ENCODE results near the gene FAXC.

FAXC gene

DNA sequence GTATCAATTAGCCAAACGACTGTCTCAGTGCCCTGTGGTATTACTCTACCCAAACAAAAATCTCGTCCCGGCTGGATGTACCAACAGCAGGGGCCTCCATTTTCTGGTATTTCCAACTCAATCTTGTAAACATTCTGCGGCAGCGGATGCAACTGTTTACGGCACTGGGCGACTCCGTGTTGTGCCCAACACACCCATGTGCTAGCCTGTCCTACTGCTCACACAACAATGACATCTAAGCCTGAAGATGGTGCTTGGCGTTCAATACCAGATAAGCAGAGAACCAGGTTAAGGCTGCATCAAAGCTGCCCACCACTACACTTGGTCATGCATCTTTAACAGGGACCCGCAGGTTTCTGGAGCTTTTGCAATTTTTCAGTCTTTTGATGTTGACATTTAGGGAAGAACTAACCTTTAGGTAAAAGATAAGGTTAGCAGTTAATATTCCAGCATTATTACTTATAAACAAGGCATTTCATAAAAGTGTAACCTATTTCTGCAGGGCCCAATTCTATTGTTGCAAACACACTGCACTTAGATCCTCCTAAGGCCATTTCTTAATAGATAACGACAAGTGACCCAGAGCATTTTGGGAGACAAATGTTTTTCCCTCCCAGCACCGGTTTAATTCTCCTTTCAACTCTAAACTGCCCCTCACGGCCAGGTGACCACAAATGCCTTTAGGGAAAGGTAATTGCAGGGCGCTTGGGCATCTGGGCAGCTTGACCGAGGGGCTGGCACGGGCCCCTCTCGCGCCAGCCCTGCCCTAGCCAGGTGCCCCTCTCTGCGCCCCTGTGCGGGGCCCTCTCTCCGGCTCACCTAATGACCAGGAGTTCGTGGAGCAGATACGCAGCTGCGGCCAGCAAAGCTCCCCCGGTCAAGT lies 945 bp downstream of the FAXC start:
- TF ChIP-seq, protein P1, sequence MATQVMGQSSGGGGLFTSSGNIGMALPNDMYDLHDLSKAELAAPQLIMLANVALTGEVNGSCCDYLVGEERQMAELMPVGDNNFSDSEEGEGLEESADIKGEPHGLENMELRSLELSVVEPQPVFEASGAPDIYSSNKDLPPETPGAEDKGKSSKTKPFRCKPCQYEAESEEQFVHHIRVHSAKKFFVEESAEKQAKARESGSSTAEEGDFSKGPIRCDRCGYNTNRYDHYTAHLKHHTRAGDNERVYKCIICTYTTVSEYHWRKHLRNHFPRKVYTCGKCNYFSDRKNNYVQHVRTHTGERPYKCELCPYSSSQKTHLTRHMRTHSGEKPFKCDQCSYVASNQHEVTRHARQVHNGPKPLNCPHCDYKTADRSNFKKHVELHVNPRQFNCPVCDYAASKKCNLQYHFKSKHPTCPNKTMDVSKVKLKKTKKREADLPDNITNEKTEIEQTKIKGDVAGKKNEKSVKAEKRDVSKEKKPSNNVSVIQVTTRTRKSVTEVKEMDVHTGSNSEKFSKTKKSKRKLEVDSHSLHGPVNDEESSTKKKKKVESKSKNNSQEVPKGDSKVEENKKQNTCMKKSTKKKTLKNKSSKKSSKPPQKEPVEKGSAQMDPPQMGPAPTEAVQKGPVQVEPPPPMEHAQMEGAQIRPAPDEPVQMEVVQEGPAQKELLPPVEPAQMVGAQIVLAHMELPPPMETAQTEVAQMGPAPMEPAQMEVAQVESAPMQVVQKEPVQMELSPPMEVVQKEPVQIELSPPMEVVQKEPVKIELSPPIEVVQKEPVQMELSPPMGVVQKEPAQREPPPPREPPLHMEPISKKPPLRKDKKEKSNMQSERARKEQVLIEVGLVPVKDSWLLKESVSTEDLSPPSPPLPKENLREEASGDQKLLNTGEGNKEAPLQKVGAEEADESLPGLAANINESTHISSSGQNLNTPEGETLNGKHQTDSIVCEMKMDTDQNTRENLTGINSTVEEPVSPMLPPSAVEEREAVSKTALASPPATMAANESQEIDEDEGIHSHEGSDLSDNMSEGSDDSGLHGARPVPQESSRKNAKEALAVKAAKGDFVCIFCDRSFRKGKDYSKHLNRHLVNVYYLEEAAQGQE (IDR thresholded peaks at IDR 0.05; ENCODE audit: low read depth), result no peak
- TF ChIP-seq, protein P2, sequence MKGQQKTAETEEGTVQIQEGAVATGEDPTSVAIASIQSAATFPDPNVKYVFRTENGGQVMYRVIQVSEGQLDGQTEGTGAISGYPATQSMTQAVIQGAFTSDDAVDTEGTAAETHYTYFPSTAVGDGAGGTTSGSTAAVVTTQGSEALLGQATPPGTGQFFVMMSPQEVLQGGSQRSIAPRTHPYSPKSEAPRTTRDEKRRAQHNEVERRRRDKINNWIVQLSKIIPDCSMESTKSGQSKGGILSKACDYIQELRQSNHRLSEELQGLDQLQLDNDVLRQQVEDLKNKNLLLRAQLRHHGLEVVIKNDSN (IDR thresholded peaks at IDR 0.05), result no peak
- TF ChIP-seq FOXM1 (IDR thresholded peaks at IDR 0.05; ENCODE audit: borderline replicate concordance, low read depth) (no peak), ZBTB7A (IDR thresholded peaks at IDR 0.05; ENCODE audit: low read depth) (no peak), CREB1 (IDR thresholded peaks at IDR 0.05; ENCODE audit: low read depth) (no peak), TCF12 (IDR thresholded peaks at IDR 0.05; ENCODE audit: low read depth) (no peak), TEAD4 (IDR thresholded peaks at IDR 0.05) (no peak), RAD21 (IDR thresholded peaks at IDR 0.05; ENCODE audit: low read depth) (no peak), CEBPB (IDR thresholded peaks at IDR 0.05) (no peak), EGR1 (IDR thresholded peaks at IDR 0.05) (no peak), TAF1 (IDR thresholded peaks at IDR 0.05; ENCODE audit: low read depth) (no peak), YY1 (IDR thresholded peaks at IDR 0.05; ENCODE audit: low read depth) (no peak), EP300 (IDR thresholded peaks at IDR 0.05; ENCODE audit: borderline replicate concordance) (no peak), NFIC (IDR thresholded peaks at IDR 0.05) (no peak)
- TF ChIP-seq, protein P3, sequence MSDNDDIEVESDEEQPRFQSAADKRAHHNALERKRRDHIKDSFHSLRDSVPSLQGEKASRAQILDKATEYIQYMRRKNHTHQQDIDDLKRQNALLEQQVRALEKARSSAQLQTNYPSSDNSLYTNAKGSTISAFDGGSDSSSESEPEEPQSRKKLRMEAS (IDR thresholded peaks at IDR 0.05), result no peak

DNA sequence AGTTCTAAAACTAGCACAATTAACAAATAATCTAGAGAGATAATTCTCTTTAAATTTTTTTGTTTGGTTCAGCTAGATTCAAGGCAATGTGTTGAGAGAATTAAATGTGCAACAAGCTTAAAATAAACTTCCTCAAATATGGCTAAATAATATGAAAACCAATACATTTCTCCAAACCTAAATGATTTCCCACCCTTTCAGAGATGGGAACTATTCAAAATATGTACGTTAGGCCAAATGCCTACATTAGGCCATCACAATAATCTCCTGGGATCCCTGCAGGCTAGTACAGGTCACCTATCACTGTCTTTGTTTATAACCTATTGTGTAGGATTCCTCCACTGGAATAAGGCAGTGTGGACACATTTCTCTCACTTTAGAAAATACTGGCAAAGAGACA lies 1.7 kb downstream of the FAXC start:
- no peak for TF ChIP-seq YY1 (IDR thresholded peaks at IDR 0.05; ENCODE audit: low read depth)
- no peak for TF ChIP-seq ZBTB7A (IDR thresholded peaks at IDR 0.05; ENCODE audit: low read depth)
- no peak for TF ChIP-seq NFIC (IDR thresholded peaks at IDR 0.05)
- TF ChIP-seq, protein P1 (IDR thresholded peaks at IDR 0.05; ENCODE audit: low read depth), result no peak
- TF ChIP-seq RAD21 (IDR thresholded peaks at IDR 0.05; ENCODE audit: low read depth), result no peak
- no peak for TF ChIP-seq TEAD4 (IDR thresholded peaks at IDR 0.05)
- TF ChIP-seq, protein P2 (IDR thresholded peaks at IDR 0.05), result no peak
- no peak for TF ChIP-seq TCF12 (IDR thresholded peaks at IDR 0.05; ENCODE audit: low read depth)
- no peak for TF ChIP-seq EP300 (IDR thresholded peaks at IDR 0.05; ENCODE audit: borderline replicate concordance)
- no peak for TF ChIP-seq CREB1 (IDR thresholded peaks at IDR 0.05; ENCODE audit: low read depth)
- no peak for TF ChIP-seq FOXM1 (IDR thresholded peaks at IDR 0.05; ENCODE audit: borderline replicate concordance, low read depth)
- no peak for TF ChIP-seq TAF1 (IDR thresholded peaks at IDR 0.05; ENCODE audit: low read depth)
- TF ChIP-seq EGR1 (IDR thresholded peaks at IDR 0.05), result no peak
- no peak for TF ChIP-seq CEBPB (IDR thresholded peaks at IDR 0.05)
- TF ChIP-seq, protein P3 (IDR thresholded peaks at IDR 0.05), result no peak

DNA sequence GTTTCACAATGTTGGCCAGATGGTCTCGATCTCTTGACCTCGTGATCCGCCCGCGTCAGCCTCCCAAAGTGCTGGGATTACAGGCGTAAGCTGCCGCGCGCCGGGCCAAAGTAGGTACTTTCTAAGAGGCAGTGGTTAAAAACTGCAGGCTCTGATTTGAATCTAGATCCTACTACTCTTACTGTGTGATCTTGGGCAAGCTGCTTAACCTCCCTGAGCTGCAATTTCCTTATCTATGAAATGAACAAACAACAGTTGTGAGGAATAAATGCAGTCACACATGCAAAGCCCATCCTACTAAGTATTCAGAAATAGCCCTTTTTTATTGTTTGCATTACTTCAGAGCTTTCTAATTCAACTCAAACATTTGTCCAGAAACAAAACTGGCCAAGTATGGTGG lies 2.9 kb downstream of the FAXC start:
- TF ChIP-seq EGR1 (IDR thresholded peaks at IDR 0.05) (no peak), TCF12 (IDR thresholded peaks at IDR 0.05; ENCODE audit: low read depth) (no peak), CEBPB (IDR thresholded peaks at IDR 0.05) (no peak), RAD21 (IDR thresholded peaks at IDR 0.05; ENCODE audit: low read depth) (no peak), NFIC (IDR thresholded peaks at IDR 0.05) (no peak), FOXM1 (IDR thresholded peaks at IDR 0.05; ENCODE audit: borderline replicate concordance, low read depth) (no peak), EP300 (IDR thresholded peaks at IDR 0.05; ENCODE audit: borderline replicate concordance) (no peak), YY1 (IDR thresholded peaks at IDR 0.05; ENCODE audit: low read depth) (no peak), TEAD4 (IDR thresholded peaks at IDR 0.05) (no peak), TAF1 (IDR thresholded peaks at IDR 0.05; ENCODE audit: low read depth) (no peak), CREB1 (IDR thresholded peaks at IDR 0.05; ENCODE audit: low read depth) (no peak)
- TF ChIP-seq, protein P1 (IDR thresholded peaks at IDR 0.05; ENCODE audit: low read depth), result no peak
- TF ChIP-seq, protein P3 (IDR thresholded peaks at IDR 0.05), result no peak
- TF ChIP-seq, protein P2 (IDR thresholded peaks at IDR 0.05), result no peak

Measured in Ishikawa (cell line).